K562 (cell line): Measurements from ENCODE around the gene CREG1. TPM values are rescaled to one million over a fixed set of nuclear protein-coding genes. Genes with fewer than 3 reads are reported as not detected.

ENCODE experiments used
- CCAR2 ChIP-seq: fragments of 200-400 bp; formaldehyde crosslinking; IDR thresholded peaks from 2 replicates; pipeline ENCODE4 v1.6.1; 2017; ENCODE audit warnings: mild to moderate bottlenecking, low read depth, low read length
- E2F3 ChIP-seq: fragments of 250-450 bp; sonication (Bioruptor Pico); IDR thresholded peaks from 2 replicates; pipeline ENCODE4 v1.4.0; 2020; ENCODE audit warnings: mild to moderate bottlenecking
- EP400 ChIP-seq: fragments of 450-650 bp; IDR thresholded peaks from 2 replicates; pipeline ENCODE4 v1.6.1; 2017; ENCODE audit warnings: antibody characterized with exemption, mild to moderate bottlenecking, moderate library complexity
- ETV5 ChIP-seq: sonication (generic); formaldehyde crosslinking; IDR thresholded peaks from 2 replicates; pipeline ENCODE4 v1.4.0; 2020; ENCODE audit warnings: low read depth, mild to moderate bottlenecking, missing genetic modification reagents
- MAFF ChIP-seq: IDR thresholded peaks from 2 replicates; pipeline ENCODE4 v1.6.1; 2012; ENCODE audit warnings: low read length, improper control_type of control experiment
- NFATC3 ChIP-seq: fragments of 450-650 bp; IDR thresholded peaks from 2 replicates; pipeline ENCODE4 v1.6.1; 2017; ENCODE audit warnings: mild to moderate bottlenecking
- PBX2 ChIP-seq, 2 experiments: IDR thresholded peaks in 1 of 2; conservative IDR thresholded peaks in 1 of 2; 2 replicates each; pipeline ENCODE4 v1.6.1; 2016; ENCODE audit warnings: low read depth in 2 of 2, mild to moderate bottlenecking in 1 of 2, missing compliant biosample characterization in 1 of 2, missing genetic modification characterization in 1 of 2, moderate library complexity in 1 of 2
- PHB ChIP-seq: fragments of 250-450 bp; sonication (Bioruptor Pico); IDR thresholded peaks from 2 replicates; pipeline ENCODE4 v1.5.0; 2021
- POU5F1 ChIP-seq: fragments of 150-350 bp; IDR thresholded peaks from 2 replicates; pipeline ENCODE4 v1.6.1; 2014; ENCODE audit warnings: borderline replicate concordance, low read length, low read depth, mild to moderate bottlenecking; ENCODE audit not compliant: partially characterized antibody
- PTRF ChIP-seq: fragments of 450-650 bp; IDR thresholded peaks from 2 replicates; pipeline ENCODE4 v1.6.1; 2016; ENCODE audit warnings: mild to moderate bottlenecking, missing genetic modification characterization, missing compliant biosample characterization
- RHOXF2B ChIP-seq: fragments of 250-450 bp; sonication (Bioruptor Pico); conservative IDR thresholded peaks from 2 replicates; pipeline ENCODE4 v1.5.1; 2021
- RNF2 ChIP-seq: sonication (generic); IDR thresholded peaks from 2 replicates; pipeline ENCODE4 v1.6.1; 2016
- U2AF1 ChIP-seq: fragments of 200-400 bp; formaldehyde crosslinking; optimal IDR thresholded peaks from 2 replicates; pipeline ENCODE3; 2017; ENCODE audit warnings: mild to moderate bottlenecking, low read depth, low read length, moderate library complexity
- USF1 ChIP-seq: sonication (generic); formaldehyde crosslinking; IDR thresholded peaks from 2 replicates; pipeline ENCODE4 v1.9.0; 2022; ENCODE audit warnings: mild to moderate bottlenecking, missing genetic modification reagents
- ZNF143 ChIP-seq: sonication (generic); formaldehyde crosslinking; IDR thresholded peaks from 2 replicates; pipeline ENCODE4 v1.9.0; 2022; ENCODE audit warnings: mild to moderate bottlenecking, missing genetic modification reagents
- ZNF239 ChIP-seq: fragments of 250-450 bp; sonication (Bioruptor Pico); IDR thresholded peaks from 2 replicates; pipeline ENCODE4 v1.4.0; 2020; ENCODE audit warnings: mild to moderate bottlenecking
- ZNF274 ChIP-seq: IDR thresholded peaks from 2 replicates; pipeline ENCODE4 v1.6.1; 2011; ENCODE audit warnings: low read depth, mild to moderate bottlenecking, low read length, moderate library complexity, borderline replicate concordance
- ZNF57 ChIP-seq: fragments of 450-650 bp; formaldehyde crosslinking; IDR thresholded peaks from 2 replicates; pipeline ENCODE4 v1.4.0; 2020; ENCODE audit warnings: mild to moderate bottlenecking, moderate library complexity
- polyA plus RNA-seq, 8 experiments: library from polyadenylated mRNA; depleted of rRNA in 4 of 8; stranded (reverse) in 5 of 8; unstranded in 3 of 8; fragments of >200 nt; fragmentation: Nextera tagmentation in 2 of 8; fragmentation: Illumina TruSeq in 1 of 8; extraction: Ambion mirVana in 2 of 8; extraction: Trizol in 1 of 8; gene quantifications; 2 replicates each; pipeline versions ENCODE4 v1.2.1 to v1.2.3, GENCODE V29; 2011 to 2014; ENCODE audit warnings: inconsistent platforms in 1 of 8, missing spikeins in 1 of 8
- total RNA-seq, 7 experiments: library from RNA; depleted of rRNA in 6 of 7; stranded (reverse); fragments of >200 nt in 6 of 7; fragmentation: Illumina TruSeq in 2 of 7; extraction: Trizol in 2 of 7; gene quantifications; 2 replicates each; pipeline versions ENCODE4 v1.2.1 to v1.2.3, GENCODE V29; 2011 to 2021; ENCODE audit warnings: low replicate concordance in 1 of 7
- TF ChIP-seq, protein P1 (sequence below): sonication (generic); formaldehyde crosslinking; IDR thresholded peaks from 2 replicates; pipeline ENCODE4 v1.8.1; 2023; ENCODE audit warnings: missing genetic modification reagents, mild to moderate bottlenecking, borderline replicate concordance
- TF ChIP-seq, protein P2 (sequence below): fragments of 450-650 bp; IDR thresholded peaks from 2 replicates; pipeline ENCODE4 v1.6.1; 2016

CREG1 gene
- total and polyA plus RNA-seq, 9 of the 15 experiments (the other 6 are each of a cell fraction or from before 2014, with no cell fraction given): 45.7 to 272 (median 161) TPM

GRCh38 chr1:167496797-167497619 lies 56.6 kb downstream of the CREG1 start (continued):
- no peak for TF ChIP-seq POU5F1
- no peak for TF ChIP-seq CCAR2
- peak; percentile 60; the same call in 1 of the 2 replicates for TF ChIP-seq RNF2
- no peak for TF ChIP-seq ETV5
- TF ChIP-seq E2F3 (CRISPR knock-in tag): no peak
- no peak for TF ChIP-seq USF1 (CRISPR knock-in tag)
- TF ChIP-seq RHOXF2B (CRISPR knock-in tag): no peak
- no peak for TF ChIP-seq EP400
- no peak for TF ChIP-seq ZNF274
- TF ChIP-seq PBX2 (CRISPR knock-in tag; IDR thresholded peaks at IDR 0.05; ENCODE audit: low read depth): no peak
- peak; percentile 86 for TF ChIP-seq PBX2 (tag; conservative IDR thresholded peaks at IDR 0.05; ENCODE audit: low read depth)
- TF ChIP-seq ZNF57 (CRISPR knock-in tag): no peak
- TF ChIP-seq NFATC3: no peak
- TF ChIP-seq PHB (CRISPR knock-in tag): no peak
- TF ChIP-seq, protein P1, sequence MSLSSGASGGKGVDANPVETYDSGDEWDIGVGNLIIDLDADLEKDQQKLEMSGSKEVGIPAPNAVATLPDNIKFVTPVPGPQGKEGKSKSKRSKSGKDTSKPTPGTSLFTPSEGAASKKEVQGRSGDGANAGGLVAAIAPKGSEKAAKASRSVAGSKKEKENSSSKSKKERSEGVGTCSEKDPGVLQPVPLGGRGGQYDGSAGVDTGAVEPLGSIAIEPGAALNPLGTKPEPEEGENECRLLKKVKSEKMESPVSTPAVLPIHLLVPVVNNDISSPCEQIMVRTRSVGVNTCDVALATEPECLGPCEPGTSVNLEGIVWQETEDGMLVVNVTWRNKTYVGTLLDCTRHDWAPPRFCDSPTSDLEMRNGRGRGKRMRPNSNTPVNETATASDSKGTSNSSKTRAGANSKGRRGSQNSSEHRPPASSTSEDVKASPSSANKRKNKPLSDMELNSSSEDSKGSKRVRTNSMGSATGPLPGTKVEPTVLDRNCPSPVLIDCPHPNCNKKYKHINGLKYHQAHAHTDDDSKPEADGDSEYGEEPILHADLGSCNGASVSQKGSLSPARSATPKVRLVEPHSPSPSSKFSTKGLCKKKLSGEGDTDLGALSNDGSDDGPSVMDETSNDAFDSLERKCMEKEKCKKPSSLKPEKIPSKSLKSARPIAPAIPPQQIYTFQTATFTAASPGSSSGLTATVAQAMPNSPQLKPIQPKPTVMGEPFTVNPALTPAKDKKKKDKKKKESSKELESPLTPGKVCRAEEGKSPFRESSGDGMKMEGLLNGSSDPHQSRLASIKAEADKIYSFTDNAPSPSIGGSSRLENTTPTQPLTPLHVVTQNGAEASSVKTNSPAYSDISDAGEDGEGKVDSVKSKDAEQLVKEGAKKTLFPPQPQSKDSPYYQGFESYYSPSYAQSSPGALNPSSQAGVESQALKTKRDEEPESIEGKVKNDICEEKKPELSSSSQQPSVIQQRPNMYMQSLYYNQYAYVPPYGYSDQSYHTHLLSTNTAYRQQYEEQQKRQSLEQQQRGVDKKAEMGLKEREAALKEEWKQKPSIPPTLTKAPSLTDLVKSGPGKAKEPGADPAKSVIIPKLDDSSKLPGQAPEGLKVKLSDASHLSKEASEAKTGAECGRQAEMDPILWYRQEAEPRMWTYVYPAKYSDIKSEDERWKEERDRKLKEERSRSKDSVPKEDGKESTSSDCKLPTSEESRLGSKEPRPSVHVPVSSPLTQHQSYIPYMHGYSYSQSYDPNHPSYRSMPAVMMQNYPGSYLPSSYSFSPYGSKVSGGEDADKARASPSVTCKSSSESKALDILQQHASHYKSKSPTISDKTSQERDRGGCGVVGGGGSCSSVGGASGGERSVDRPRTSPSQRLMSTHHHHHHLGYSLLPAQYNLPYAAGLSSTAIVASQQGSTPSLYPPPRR (CRISPR knock-in tag): no peak
- no peak for TF ChIP-seq ZNF239 (CRISPR knock-in tag)
- TF ChIP-seq, protein P2, sequence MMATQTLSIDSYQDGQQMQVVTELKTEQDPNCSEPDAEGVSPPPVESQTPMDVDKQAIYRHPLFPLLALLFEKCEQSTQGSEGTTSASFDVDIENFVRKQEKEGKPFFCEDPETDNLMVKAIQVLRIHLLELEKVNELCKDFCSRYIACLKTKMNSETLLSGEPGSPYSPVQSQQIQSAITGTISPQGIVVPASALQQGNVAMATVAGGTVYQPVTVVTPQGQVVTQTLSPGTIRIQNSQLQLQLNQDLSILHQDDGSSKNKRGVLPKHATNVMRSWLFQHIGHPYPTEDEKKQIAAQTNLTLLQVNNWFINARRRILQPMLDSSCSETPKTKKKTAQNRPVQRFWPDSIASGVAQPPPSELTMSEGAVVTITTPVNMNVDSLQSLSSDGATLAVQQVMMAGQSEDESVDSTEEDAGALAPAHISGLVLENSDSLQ: peak; percentile 78
- no peak for TF ChIP-seq PTRF (tag)
- no peak for TF ChIP-seq ZNF143 (CRISPR knock-in tag)
- TF ChIP-seq U2AF1: no peak
- no peak for TF ChIP-seq MAFF
